ENCODE results near the gene PIEZO2. TPM values are rescaled to one million over a fixed set of nuclear protein-coding genes. Genes with fewer than 3 reads are reported as not detected.

The PIEZO2 gene
- total RNA-seq, 1 donor from 2014 or later: 8.4 TPM

GRCh38 chr18:11021477-11021876 lies 127.9 kb downstream of the PIEZO2 start:
- no peak overlapping the region for H3K27ac Mint-ChIP-seq (ENCODE audit: unreplicated experiment)
- H3K9me3 Mint-ChIP-seq (ENCODE audit: unreplicated experiment): no peaks in the 10 kb centered on the region
- TF ChIP-seq, protein P1, sequence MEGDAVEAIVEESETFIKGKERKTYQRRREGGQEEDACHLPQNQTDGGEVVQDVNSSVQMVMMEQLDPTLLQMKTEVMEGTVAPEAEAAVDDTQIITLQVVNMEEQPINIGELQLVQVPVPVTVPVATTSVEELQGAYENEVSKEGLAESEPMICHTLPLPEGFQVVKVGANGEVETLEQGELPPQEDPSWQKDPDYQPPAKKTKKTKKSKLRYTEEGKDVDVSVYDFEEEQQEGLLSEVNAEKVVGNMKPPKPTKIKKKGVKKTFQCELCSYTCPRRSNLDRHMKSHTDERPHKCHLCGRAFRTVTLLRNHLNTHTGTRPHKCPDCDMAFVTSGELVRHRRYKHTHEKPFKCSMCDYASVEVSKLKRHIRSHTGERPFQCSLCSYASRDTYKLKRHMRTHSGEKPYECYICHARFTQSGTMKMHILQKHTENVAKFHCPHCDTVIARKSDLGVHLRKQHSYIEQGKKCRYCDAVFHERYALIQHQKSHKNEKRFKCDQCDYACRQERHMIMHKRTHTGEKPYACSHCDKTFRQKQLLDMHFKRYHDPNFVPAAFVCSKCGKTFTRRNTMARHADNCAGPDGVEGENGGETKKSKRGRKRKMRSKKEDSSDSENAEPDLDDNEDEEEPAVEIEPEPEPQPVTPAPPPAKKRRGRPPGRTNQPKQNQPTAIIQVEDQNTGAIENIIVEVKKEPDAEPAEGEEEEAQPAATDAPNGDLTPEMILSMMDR (IDR thresholded peaks at IDR 0.05; ENCODE audit: unreplicated experiment): no peak
- no peak overlapping the region for H3K4me3 Mint-ChIP-seq (ENCODE audit: unreplicated experiment)
- peaks cover 20% of the 10 kb centered on the region for H3K4me1 Mint-ChIP-seq (ENCODE audit: unreplicated experiment)
- H3K27me3 Mint-ChIP-seq (ENCODE audit: unreplicated experiment): peaks cover 10% of the 10 kb centered on the region
- DNase-seq (ENCODE audit: low spot score): no peak
- H3K36me3 Mint-ChIP-seq (ENCODE audit: low read depth, unreplicated experiment): no peaks in the 10 kb centered on the region

DNA sequence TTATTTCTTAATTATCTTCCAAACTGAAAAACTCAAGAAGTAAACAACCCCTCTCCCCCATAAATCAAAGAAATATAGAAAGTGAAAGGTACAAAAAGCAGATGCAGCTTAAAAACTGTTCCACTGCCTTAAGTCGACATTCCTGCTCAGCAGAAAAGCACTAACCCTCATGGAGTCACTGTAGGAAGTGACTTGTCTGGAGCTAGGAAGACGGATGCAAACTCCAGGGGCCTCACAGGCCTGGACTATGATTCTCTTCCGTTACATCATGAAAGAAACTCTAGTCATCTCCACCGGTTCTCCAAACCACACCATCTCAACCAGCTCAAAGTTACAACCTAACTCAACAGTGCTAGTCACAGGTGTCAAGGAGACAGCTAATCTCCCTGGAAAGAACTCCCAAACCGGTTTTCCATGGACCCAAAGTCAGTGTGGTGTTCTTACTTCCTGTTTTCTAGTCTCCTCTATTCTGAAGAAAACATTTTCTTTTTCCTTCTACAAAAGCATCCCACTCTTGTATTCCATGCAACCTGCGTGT lies 128.4 kb downstream of the PIEZO2 start:
- H3K4me3 Mint-ChIP-seq (ENCODE audit: unreplicated experiment): no peak overlapping the region
- H3K4me1 Mint-ChIP-seq (ENCODE audit: unreplicated experiment): peaks cover 17% of the 10 kb centered on the region
- no peak overlapping the region for H3K27ac Mint-ChIP-seq (ENCODE audit: unreplicated experiment)
- peaks cover 10% of the 10 kb centered on the region for H3K27me3 Mint-ChIP-seq (ENCODE audit: unreplicated experiment)
- DNase-seq (ENCODE audit: low spot score): no peak
- no peaks in the 10 kb centered on the region for H3K9me3 Mint-ChIP-seq (ENCODE audit: unreplicated experiment)
- TF ChIP-seq, protein P1 (IDR thresholded peaks at IDR 0.05; ENCODE audit: unreplicated experiment): no peak
- H3K36me3 Mint-ChIP-seq (ENCODE audit: low read depth, unreplicated experiment): no peaks in the 10 kb centered on the region

GRCh38 chr18:11020161-11020853 lies 129.1 kb downstream of the PIEZO2 start:
- peaks cover 4% of the 10 kb centered on the region for H3K27me3 Mint-ChIP-seq (ENCODE audit: unreplicated experiment)
- TF ChIP-seq, protein P1 (IDR thresholded peaks at IDR 0.05; ENCODE audit: unreplicated experiment): no peak
- no peak overlapping the region for H3K4me3 Mint-ChIP-seq (ENCODE audit: unreplicated experiment)
- no peak for DNase-seq (ENCODE audit: low spot score)
- no peaks in the 10 kb centered on the region for H3K9me3 Mint-ChIP-seq (ENCODE audit: unreplicated experiment)
- peaks cover 10% of the 10 kb centered on the region for H3K4me1 Mint-ChIP-seq (ENCODE audit: unreplicated experiment)
- H3K36me3 Mint-ChIP-seq (ENCODE audit: low read depth, unreplicated experiment): no peaks in the 10 kb centered on the region
- no peak overlapping the region for H3K27ac Mint-ChIP-seq (ENCODE audit: unreplicated experiment)

- Mint-ChIP-seq H3K36me3 (ENCODE audit: low read depth, unreplicated experiment) (no peaks in the 10 kb centered on the region), H3K27me3 (ENCODE audit: unreplicated experiment) (peaks cover 4% of the 10 kb centered on the region), H3K4me1 (ENCODE audit: unreplicated experiment) (peaks cover 5% of the 10 kb centered on the region), H3K27ac (ENCODE audit: unreplicated experiment) (no peak overlapping the region), H3K4me3 (ENCODE audit: unreplicated experiment) (no peak overlapping the region), H3K9me3 (ENCODE audit: unreplicated experiment) (no peaks in the 10 kb centered on the region)
- DNase-seq (ENCODE audit: low spot score): no peak
- TF ChIP-seq, protein P1 (IDR thresholded peaks at IDR 0.05; ENCODE audit: unreplicated experiment): no peak
Observed at GRCh38 chr18:11019295-11020105, 129.9 kb downstream of the PIEZO2 start.

Measured in endothelial cell (in vitro differentiated cells).